Gastroesophageal sphincter (tissue), 4 donors: ENCODE data around the gene PDGFA. TPM values are rescaled to one million over a fixed set of nuclear protein-coding genes. Genes with fewer than 3 reads are reported as not detected.

Source experiments
- ATAC-seq: fragments of 150-250 bp; one replicate; pipeline ENCODE4 v1.9.1; 2016; ENCODE audit warnings: mild to moderate bottlenecking, moderate library complexity
- H3K27ac ChIP-seq, 4 donors: fragments of 200-600 bp; sonication (generic) in 3 of 4; 1 replicate in 3 of 4; 2 replicates in 1 of 4; pipeline ENCODE4 v1.5.1; 2016 to 2019
- H3K27me3 ChIP-seq: fragments of 200-600 bp; sonication (generic); one replicate; pipeline ENCODE4 v1.5.1; 2019
- H3K36me3 ChIP-seq, 2 donors: fragments of 200-600 bp; sonication (generic); one replicate each; pipeline ENCODE4 v1.5.1; 2019; ENCODE audit warnings: control low read depth in 1 of 2
- H3K4me1 ChIP-seq, 3 donors: fragments of 200-600 bp; sonication (generic); 1 replicate in 2 of 3; 2 replicates in 1 of 3; pipeline ENCODE4 v1.5.1; 2016 to 2019; ENCODE audit warnings: control low read depth in 2 of 3
- H3K4me3 ChIP-seq, 2 donors: fragments of 200-600 bp; sonication (generic); one replicate each; pipeline ENCODE4 v1.5.1; 2019; ENCODE audit warnings: mild to moderate bottlenecking in 1 of 2, moderate library complexity in 1 of 2
- H3K9me3 ChIP-seq, 3 donors: fragments of 200-600 bp; sonication (generic); one replicate each; pipeline ENCODE4 v1.5.1; 2017 to 2019; ENCODE audit warnings: control low read depth in 2 of 3
- CTCF ChIP-seq, 4 experiments: fragments of 200-600 bp in 2 of 4; fragments of 450-650 bp in 2 of 4; sonication (generic) in 1 of 4; IDR thresholded peaks; one replicate each; pipeline ENCODE4 v1.5.1; 2017 to 2019; ENCODE audit warnings: antibody characterized with exemption in 4 of 4, mild to moderate bottlenecking in 2 of 4, moderate library complexity in 2 of 4
- EP300 ChIP-seq: sonication (generic); formaldehyde crosslinking; IDR thresholded peaks from one replicate; pipeline ENCODE4 v1.6.1; 2017; ENCODE audit warnings: antibody characterized with exemption, mild to moderate bottlenecking
- POLR2A ChIP-seq, 2 donors: fragments of 450-650 bp; IDR thresholded peaks; one replicate each; pipeline ENCODE4 v1.6.1; 2017; ENCODE audit warnings: antibody characterized with exemption in 2 of 2, mild to moderate bottlenecking in 2 of 2, moderate library complexity in 1 of 2
- POLR2AphosphoS5 ChIP-seq: sonication (generic); formaldehyde crosslinking; IDR thresholded peaks from one replicate; pipeline ENCODE4 v1.6.1; 2017; ENCODE audit warnings: antibody characterized with exemption
- WGBS, 2 donors: methylation state at CpG; one replicate each; pipeline ENCODE4 v1.1.5; 2018; ENCODE audit warnings: low coverage in 1 of 2; 5-methylcytosine and 5-hydroxymethylcytosine counted together
- total RNA-seq, 4 donors: library from RNA; depleted of rRNA; stranded (reverse); fragments of >200 nt; gene quantifications; one replicate each; pipeline ENCODE4 v1.1.0, GENCODE V29; 2016

PDGFA gene
- total RNA-seq, 4 donors from 2014 or later, result 66.0 to 162 (median 120) TPM

- no peaks in the 10 kb centered on the region for H3K36me3 ChIP-seq
Measured at GRCh38 chr7:561631-562373, 42.2 kb upstream of the PDGFA start.

GRCh38 chr7:560966-561630 lies 41.5 kb upstream of the PDGFA start:
- Histone ChIP-seq H3K4me3 (no peak overlapping the region), H3K36me3 (no peaks in the 10 kb centered on the region), H3K9me3 (no peaks in the 10 kb centered on the region), H3K27ac (no peak overlapping the region), H3K4me1 (no peaks in the 10 kb centered on the region), H3K27me3 (no peaks in the 10 kb centered on the region)
- TF ChIP-seq EP300 (no peak), CTCF (IDR thresholded peaks at IDR 0.05) (no peak), POLR2AphosphoS5 (no peak), POLR2A (IDR thresholded peaks at IDR 0.05) (no peak)
- ATAC-seq, result no peak
- 91 to 94% methylated on average over 4 to 8 of the region's 21 CpGs for WGBS, 2 donors

More at GRCh38 chr7:561631-562373, 42.2 kb upstream of the PDGFA start:
- TF ChIP-seq POLR2AphosphoS5, result no peak
- no peak for TF ChIP-seq CTCF (IDR thresholded peaks at IDR 0.05)
- TF ChIP-seq POLR2A (IDR thresholded peaks at IDR 0.05), result no peak
- TF ChIP-seq EP300, result no peak
- 75% methylated on average over 2 of the region's 44 CpGs; no CpG with 5 or more reads in 1 of the 2 donors for WGBS, 2 donors
- Histone ChIP-seq H3K4me1 (no peaks in the 10 kb centered on the region), H3K27ac (no peak overlapping the region), H3K4me3 (no peak overlapping the region), H3K9me3 (no peaks in the 10 kb centered on the region), H3K27me3 (no peaks in the 10 kb centered on the region)
- no peak for ATAC-seq

GRCh38 chr7:559396-559705 lies 39.7 kb upstream of the PDGFA start:
- Histone ChIP-seq H3K9me3 (no peaks in the 10 kb centered on the region), H3K4me3 (no peak overlapping the region), H3K27ac (no peak overlapping the region), H3K36me3 (no peaks in the 10 kb centered on the region), H3K27me3 (no peaks in the 10 kb centered on the region), H3K4me1 (no peaks in the 10 kb centered on the region)
- 98 to 100% methylated on average over 1 to 8 of the region's 21 CpGs for WGBS, 2 donors
- ATAC-seq, result no peak
- TF ChIP-seq EP300, result no peak
- no peak for TF ChIP-seq POLR2A (IDR thresholded peaks at IDR 0.05)
- TF ChIP-seq POLR2AphosphoS5, result no peak
- no peak for TF ChIP-seq CTCF (IDR thresholded peaks at IDR 0.05)

GRCh38 chr7:557558-557881 lies 37.9 kb upstream of the PDGFA start:
- ATAC-seq, result no peak
- WGBS, 2 donors, result 92% methylated on average over 9 of the region's 12 CpGs; no CpG with 5 or more reads in 1 of the 2 donors
- Histone ChIP-seq H3K27ac (no peak overlapping the region), H3K4me1 (no peaks in the 10 kb centered on the region), H3K27me3 (no peaks in the 10 kb centered on the region), H3K4me3 (no peak overlapping the region), H3K36me3 (no peaks in the 10 kb centered on the region), H3K9me3 (no peaks in the 10 kb centered on the region)
- TF ChIP-seq POLR2AphosphoS5 (no peak), POLR2A (IDR thresholded peaks at IDR 0.05) (no peak), EP300 (no peak), CTCF (IDR thresholded peaks at IDR 0.05) (no peak)
